HCT116 (cell line): Measurements from ENCODE around the gene IL9. TPM values are rescaled to one million over a fixed set of nuclear protein-coding genes. Genes with fewer than 3 reads are reported as not detected.

Experiments
- ATAC-seq: fragments of 200-7000 bp; cut with Tn5 transposase; 2 replicates; pipeline ENCODE4 v1.9.1; 2020; ENCODE audit warnings: mild to moderate bottlenecking, moderate library complexity
- BruUV-seq: library from RNA; stranded (reverse); fragments of 400-500 nt; replicated peaks from 2 replicates; lab custom pipeline; 2021; lab: Mats Ljungman, UMichigan
- CTCF ChIA-PET: fragments of 300-600 bp; sonication (Branson Sonifier 250); formaldehyde crosslinking; loops from one replicate; lab custom pipeline; 2021; ENCODE audit warnings: antibody characterized with exemption; lab: Charles Lee
- POLR2A ChIA-PET: fragments of 300-600, 350-600 bp; sonication (Branson Sonifier 250); formaldehyde crosslinking; loops from one replicate; lab custom pipeline; 2021; ENCODE audit warnings: antibody characterized with exemption; lab: Charles Lee
- RAD21 ChIA-PET, 2 experiments: fragments of 300-600 bp; sonication (Branson Sonifier 250); formaldehyde crosslinking; loops; one replicate each; lab custom pipeline; 2023; ENCODE audit warnings: low total read pairs in 2 of 2; ENCODE audit not compliant: uncharacterized antibody in 2 of 2, unreplicated experiment in 2 of 2, low non-redundant PET in 1 of 2; lab: Charles Lee
- DNase-seq: peaks from one replicate; pipeline ENCODE4 v3.0.0-alpha.2; 2010; ENCODE audit warnings: low read depth, low spot score
- H2AFZ ChIP-seq: fragments of 200-600 bp; shearing (Covaris generic), sonication (generic); 2 replicates; pipeline ENCODE4 v1.6.1; 2017; ENCODE audit warnings: low read depth, mixed run types, mixed read lengths, antibody characterized with exemption, low read length; ENCODE audit not compliant: poor library complexity, severe bottlenecking
- H3K27ac ChIP-seq: 2 replicates; pipeline ENCODE4 v1.5.1; 2012; ENCODE audit warnings: low read depth, low read length
- H3K27me3 ChIP-seq: fragments of 200-600 bp; sonication (generic); 2 replicates; pipeline ENCODE4 v1.6.1; 2016; ENCODE audit warnings: mixed run types, low read length, mixed read lengths; ENCODE audit not compliant: insufficient read depth
- H3K36me3 ChIP-seq, 2 experiments: fragments of 200-500 bp in 1 of 2; fragments of 200-600 bp in 1 of 2; sonication (Bioruptor generic) in 1 of 2; sonication (generic) in 1 of 2; 2 replicates each; pipeline versions ENCODE4 v1.5.1 to v1.6.1; 2014 to 2016; ENCODE audit warnings: low read length in 2 of 2, inconsistent platforms in 1 of 2, mixed read lengths in 1 of 2, mixed run types in 1 of 2; ENCODE audit not compliant: insufficient read depth in 2 of 2, control insufficient read depth in 1 of 2
- H3K4me1 ChIP-seq, 2 experiments: fragments of 200-600 bp in 1 of 2; sonication (generic) in 1 of 2; 2 replicates each; pipeline versions ENCODE4 v1.5.1 to v1.6.1; 2012 to 2017; ENCODE audit warnings: low read length in 2 of 2, inconsistent platforms in 1 of 2, mild to moderate bottlenecking in 1 of 2, mixed read lengths in 1 of 2, mixed run types in 1 of 2, moderate library complexity in 1 of 2; ENCODE audit not compliant: insufficient read depth in 2 of 2, control insufficient read depth in 1 of 2
- H3K4me2 ChIP-seq: fragments of 200-600 bp; sonication (generic); 2 replicates; pipeline ENCODE4 v1.6.1; 2017; ENCODE audit warnings: mixed run types, low read length, mixed read lengths
- H3K4me3 ChIP-seq, 2 experiments: fragments of 200-600 bp in 1 of 2; sonication (generic) in 1 of 2; replicated peaks in 1 of 2; 2 replicates each; pipeline ENCODE4 v1.5.1; 2011 to 2016; ENCODE audit warnings: low read length in 2 of 2, control low read depth in 1 of 2, low read depth in 1 of 2, mild to moderate bottlenecking in 1 of 2, mixed read lengths in 1 of 2, mixed run types in 1 of 2
- H3K79me2 ChIP-seq: fragments of 200-600 bp; sonication (generic); 2 replicates; pipeline ENCODE4 v1.6.1; 2017; ENCODE audit warnings: mild to moderate bottlenecking, mixed run types, low read length, moderate library complexity, mixed read lengths; ENCODE audit not compliant: insufficient read depth
- H3K9ac ChIP-seq: fragments of 200-600 bp; sonication (generic); 2 replicates; pipeline ENCODE4 v1.6.1; 2016; ENCODE audit warnings: low read length, mixed read lengths
- H3K9me2 ChIP-seq: fragments of 200-600 bp; sonication (generic), shearing (Covaris generic); 2 replicates; pipeline ENCODE4 v1.6.1; 2017; ENCODE audit warnings: mixed run types, mild to moderate bottlenecking, moderate library complexity; ENCODE audit not compliant: insufficient read depth
- H3K9me3 ChIP-seq, 2 experiments: fragments of 200-500 bp in 1 of 2; fragments of 200-600 bp in 1 of 2; sonication (Bioruptor generic) in 1 of 2; sonication (generic) in 1 of 2; 2 replicates each; pipeline ENCODE4 v1.6.1; 2014 to 2017; ENCODE audit warnings: low read length in 2 of 2, mixed read lengths in 2 of 2, inconsistent platforms in 1 of 2, low read depth in 1 of 2, mild to moderate bottlenecking in 1 of 2, mixed run types in 1 of 2, moderate library complexity in 1 of 2; ENCODE audit not compliant: control insufficient read depth in 1 of 2, insufficient read depth in 1 of 2
- H4K20me1 ChIP-seq: fragments of 200-600 bp; sonication (generic), shearing (Covaris generic); 2 replicates; pipeline ENCODE4 v1.6.1; 2017; ENCODE audit warnings: mixed run types, mild to moderate bottlenecking, moderate library complexity; ENCODE audit not compliant: insufficient read depth
- EZH2 ChIP-seq: fragments of 200-600 bp; sonication (generic); IDR thresholded peaks from 2 replicates; pipeline ENCODE4 v1.6.1; 2017; ENCODE audit warnings: antibody characterized with exemption, mixed run types
- EZH2phosphoT487 ChIP-seq: fragments of 200-600 bp; IDR thresholded peaks from 2 replicates; pipeline ENCODE4 v1.6.1; 2018; ENCODE audit warnings: antibody characterized with exemption, borderline replicate concordance
- RAD21 ChIP-seq: IDR thresholded peaks from 2 replicates; pipeline ENCODE4 v1.6.1; 2012; ENCODE audit warnings: low read depth, mild to moderate bottlenecking
- SIN3A ChIP-seq: IDR thresholded peaks from 2 replicates; pipeline ENCODE4 v1.6.1; 2012; ENCODE audit warnings: low read depth
- SRF ChIP-seq: IDR thresholded peaks from 2 replicates; pipeline ENCODE4 v1.6.1; 2012; ENCODE audit warnings: low read depth
- ZBTB33 ChIP-seq: IDR thresholded peaks from 2 replicates; pipeline ENCODE4 v1.6.1; 2011; ENCODE audit warnings: mild to moderate bottlenecking, low read length, moderate library complexity; ENCODE audit not compliant: insufficient replicate concordance; ENCODE audit errors: extremely low read depth
- intact Hi-C: fragments of 100-400 bp; cut with micrococcal nuclease; formaldehyde crosslinking; loops from 2 replicates; pipeline ENCODE4 v1.10.0; 2022
- total RNA-seq: library from RNA; stranded (reverse); gene quantifications from one replicate; pipeline ENCODE4 v1.2.1, GENCODE V29; 2021; ENCODE audit not compliant: unreplicated experiment
- TF ChIP-seq, protein P1 (sequence below): IDR thresholded peaks from 2 replicates; pipeline ENCODE4 v1.6.1; 2012; ENCODE audit warnings: low read depth

The IL9 gene
- total RNA-seq, 1 experiment from 2014 or later: not detected

DNA sequence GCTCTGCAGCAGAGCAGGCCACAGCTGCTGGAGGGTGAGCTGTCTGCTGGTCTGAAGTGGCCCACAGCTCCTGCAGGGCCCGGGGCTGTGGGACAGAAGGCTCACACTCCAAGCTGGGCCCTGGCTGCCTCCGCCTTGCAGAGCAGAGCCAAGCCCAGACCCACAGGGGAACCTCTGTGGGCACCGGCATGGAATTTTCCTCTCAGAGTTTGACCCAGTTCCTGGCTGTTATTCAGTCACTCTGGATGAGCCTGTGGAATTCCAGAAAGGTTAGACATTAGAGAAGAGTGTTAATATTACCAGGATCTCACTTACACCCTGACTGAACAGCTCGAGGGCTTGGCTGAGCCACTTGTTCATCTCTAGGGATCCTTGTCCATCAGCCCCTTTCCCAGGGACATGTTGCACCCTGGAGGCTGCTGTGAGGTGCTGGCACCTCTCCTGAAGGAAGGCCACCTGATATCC lies 17.5 kb downstream of the IL9 start:
- intact Hi-C loops: no loop called here
- BruUV-seq: no TSS peak
- CTCF ChIA-PET: no interaction called here

GRCh38 chr5:135877570-135878155 lies 18.0 kb downstream of the IL9 start:
- ChIA-PET CTCF (no interaction called here), RAD21 (no interaction called here), POLR2A (no interaction called here)
- Histone ChIP-seq H3K4me1 (peaks cover 16% of the 10 kb centered on the region in 2 experiments; a peak in 3 of 4 replicates), H3K4me2 (no peak overlapping the region), H3K9me3 (no peaks in the 10 kb centered on the region), H3K27me3 (no peaks in the 10 kb centered on the region; the same call in 1 of the 2 replicates), H3K27ac (no peak overlapping the region), H3K9ac (no peak overlapping the region), H4K20me1 (no peaks in the 10 kb centered on the region), H3K79me2 (no peaks in the 10 kb centered on the region), H3K4me3 (no peak overlapping the region), H2AFZ (no peak overlapping the region), H3K9me2 (no peaks in the 10 kb centered on the region), H3K36me3 (no peaks in the 10 kb centered on the region)
- intact Hi-C loops: no loop called here
- ATAC-seq: no peak
- no peak for DNase-seq
- no TSS peak for BruUV-seq
- TF ChIP-seq ZBTB33: no peak
- TF ChIP-seq, protein P1, sequence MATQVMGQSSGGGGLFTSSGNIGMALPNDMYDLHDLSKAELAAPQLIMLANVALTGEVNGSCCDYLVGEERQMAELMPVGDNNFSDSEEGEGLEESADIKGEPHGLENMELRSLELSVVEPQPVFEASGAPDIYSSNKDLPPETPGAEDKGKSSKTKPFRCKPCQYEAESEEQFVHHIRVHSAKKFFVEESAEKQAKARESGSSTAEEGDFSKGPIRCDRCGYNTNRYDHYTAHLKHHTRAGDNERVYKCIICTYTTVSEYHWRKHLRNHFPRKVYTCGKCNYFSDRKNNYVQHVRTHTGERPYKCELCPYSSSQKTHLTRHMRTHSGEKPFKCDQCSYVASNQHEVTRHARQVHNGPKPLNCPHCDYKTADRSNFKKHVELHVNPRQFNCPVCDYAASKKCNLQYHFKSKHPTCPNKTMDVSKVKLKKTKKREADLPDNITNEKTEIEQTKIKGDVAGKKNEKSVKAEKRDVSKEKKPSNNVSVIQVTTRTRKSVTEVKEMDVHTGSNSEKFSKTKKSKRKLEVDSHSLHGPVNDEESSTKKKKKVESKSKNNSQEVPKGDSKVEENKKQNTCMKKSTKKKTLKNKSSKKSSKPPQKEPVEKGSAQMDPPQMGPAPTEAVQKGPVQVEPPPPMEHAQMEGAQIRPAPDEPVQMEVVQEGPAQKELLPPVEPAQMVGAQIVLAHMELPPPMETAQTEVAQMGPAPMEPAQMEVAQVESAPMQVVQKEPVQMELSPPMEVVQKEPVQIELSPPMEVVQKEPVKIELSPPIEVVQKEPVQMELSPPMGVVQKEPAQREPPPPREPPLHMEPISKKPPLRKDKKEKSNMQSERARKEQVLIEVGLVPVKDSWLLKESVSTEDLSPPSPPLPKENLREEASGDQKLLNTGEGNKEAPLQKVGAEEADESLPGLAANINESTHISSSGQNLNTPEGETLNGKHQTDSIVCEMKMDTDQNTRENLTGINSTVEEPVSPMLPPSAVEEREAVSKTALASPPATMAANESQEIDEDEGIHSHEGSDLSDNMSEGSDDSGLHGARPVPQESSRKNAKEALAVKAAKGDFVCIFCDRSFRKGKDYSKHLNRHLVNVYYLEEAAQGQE: no peak
- no peak for TF ChIP-seq EZH2phosphoT487
- no peak for TF ChIP-seq EZH2
- no peak for TF ChIP-seq SRF
- TF ChIP-seq SIN3A: no peak
- no peak for TF ChIP-seq RAD21

More for the DNA sequence above, 17.5 kb downstream of the IL9 start:
- no peak for TF ChIP-seq ZBTB33
- TF ChIP-seq RAD21: 0 out of 2 replicates have a peak, but pooled peaks have one; percentile 4
- ATAC-seq (no peak), DNase-seq (no peak)
- H3K4me1 ChIP-seq: peaks cover 16% of the 10 kb centered on the region in 2 experiments; a peak in 3 of 4 replicates
- H3K9me3 ChIP-seq: no peaks in the 10 kb centered on the region
- RAD21 ChIA-PET: no interaction called here
- no peak overlapping the region for H3K4me2 ChIP-seq
- H2AFZ ChIP-seq: no peak overlapping the region
- no peaks in the 10 kb centered on the region for H3K79me2 ChIP-seq
- no peaks in the 10 kb centered on the region; the same call in 1 of the 2 replicates for H3K27me3 ChIP-seq
- H4K20me1 ChIP-seq: no peaks in the 10 kb centered on the region
- H3K4me3 ChIP-seq: no peak overlapping the region
- no peaks in the 10 kb centered on the region for H3K36me3 ChIP-seq
- POLR2A ChIA-PET: no interaction called here
- no peak overlapping the region for H3K9ac ChIP-seq
- no peak overlapping the region for H3K27ac ChIP-seq
- no peaks in the 10 kb centered on the region for H3K9me2 ChIP-seq
